ENCODE measurements around the gene CHST15.

Gene CHST15

GRCh38 chr10:124125305-124126116 is 32.1 kb upstream of the CHST15 start:
- peak; percentile 61 for DNase-seq (ENCODE audit: low read depth, low spot score)
- H3K4me3 ChIP-seq (ENCODE audit: low read length): no peak overlapping the region

- no peak for DNase-seq (ENCODE audit: low read depth, low spot score)
- H3K4me3 ChIP-seq (ENCODE audit: low read length): no peak overlapping the region
Observed at GRCh38 chr10:124124769-124125161, 31.4 kb upstream of the CHST15 start.

- DNase-seq (ENCODE audit: low read depth, low spot score): no peak
Observed at GRCh38 chr10:124124123-124124768, 30.8 kb upstream of the CHST15 start.

GRCh38 chr10:124123156-124123555 is 29.8 kb upstream of the CHST15 start:
- no peak for DNase-seq (ENCODE audit: low read depth, low spot score)
- H3K4me3 ChIP-seq (ENCODE audit: low read length): no peak overlapping the region

More at GRCh38 chr10:124124123-124124768, 30.8 kb upstream of the CHST15 start:
- H3K4me3 ChIP-seq (ENCODE audit: low read length): no peak overlapping the region

- DNase-seq (ENCODE audit: low read depth, low spot score): no peak
- H3K4me3 ChIP-seq (ENCODE audit: low read length): no peak overlapping the region
Observed at GRCh38 chr10:124122211-124122610, 28.8 kb upstream of the CHST15 start.

- H3K4me3 ChIP-seq (ENCODE audit: low read length): no peak overlapping the region
- DNase-seq (ENCODE audit: low read depth, low spot score): peak; percentile 34
Observed at GRCh38 chr10:124120410-124121061, 27.1 kb upstream of the CHST15 start.

- H3K4me3 ChIP-seq (ENCODE audit: low read length): no peak overlapping the region
- DNase-seq (ENCODE audit: low read depth, low spot score): no peak
Observed at GRCh38 chr10:124119946-124120345, 26.5 kb upstream of the CHST15 start.

- no peak for DNase-seq (ENCODE audit: low read depth, low spot score)
- H3K4me3 ChIP-seq (ENCODE audit: low read length): no peak overlapping the region
Observed at GRCh38 chr10:124119216-124119615, 25.8 kb upstream of the CHST15 start.

- DNase-seq (ENCODE audit: low read depth, low spot score): no peak
- no peak overlapping the region for H3K4me3 ChIP-seq (ENCODE audit: low read length)
Observed at GRCh38 chr10:124117833-124118232, 24.4 kb upstream of the CHST15 start.

- DNase-seq (ENCODE audit: low read depth, low spot score): no peak
- H3K4me3 ChIP-seq (ENCODE audit: low read length): no peak overlapping the region
Observed at GRCh38 chr10:124117511-124117785, 24.1 kb upstream of the CHST15 start.

- H3K4me3 ChIP-seq (ENCODE audit: low read length): no peak overlapping the region
- DNase-seq (ENCODE audit: low read depth, low spot score): peak; percentile 28
Observed at GRCh38 chr10:124116771-124117510, 23.5 kb upstream of the CHST15 start.

- DNase-seq (ENCODE audit: low read depth, low spot score): no peak
- H3K4me3 ChIP-seq (ENCODE audit: low read length): no peak overlapping the region
Observed at GRCh38 chr10:124114696-124115095, 21.3 kb upstream of the CHST15 start.

GRCh38 chr10:124112891-124113580 is 19.6 kb upstream of the CHST15 start:
- no peak for DNase-seq (ENCODE audit: low read depth, low spot score)
- no peak overlapping the region for H3K4me3 ChIP-seq (ENCODE audit: low read length)

- H3K4me3 ChIP-seq (ENCODE audit: low read length): no peak overlapping the region
- DNase-seq (ENCODE audit: low read depth, low spot score): no peak
Observed at GRCh38 chr10:124110882-124111281, 17.5 kb upstream of the CHST15 start.

GRCh38 chr10:124109261-124109660 is 15.9 kb upstream of the CHST15 start:
- DNase-seq (ENCODE audit: low read depth, low spot score): no peak
- H3K4me3 ChIP-seq (ENCODE audit: low read length): no peak overlapping the region

- no peak for DNase-seq (ENCODE audit: low read depth, low spot score)
- H3K4me3 ChIP-seq (ENCODE audit: low read length): no peak overlapping the region
Observed at GRCh38 chr10:124107072-124107471, 13.7 kb upstream of the CHST15 start.

GRCh38 chr10:124106241-124106879 is 13.0 kb upstream of the CHST15 start:
- H3K4me3 ChIP-seq (ENCODE audit: low read length): no peak overlapping the region
- DNase-seq (ENCODE audit: low read depth, low spot score): no peak

GRCh38 chr10:124105594-124105993 is 12.2 kb upstream of the CHST15 start:
- H3K4me3 ChIP-seq (ENCODE audit: low read length): no peak overlapping the region
- DNase-seq (ENCODE audit: low read depth, low spot score): no peak

- no peak overlapping the region for H3K4me3 ChIP-seq (ENCODE audit: low read length)
- DNase-seq (ENCODE audit: low read depth, low spot score): no peak
Observed at GRCh38 chr10:124105045-124105444, 11.6 kb upstream of the CHST15 start.

Measured in Jurkat, Clone E6-1 (cell line).